ENCODE measurements around the gene PRR35. TPM values are rescaled to one million over a fixed set of nuclear protein-coding genes. Genes with fewer than 3 reads are reported as not detected.

The PRR35 gene
- total and polyA plus RNA-seq, 4 donors = not detected

- TF ChIP-seq, protein P1, sequence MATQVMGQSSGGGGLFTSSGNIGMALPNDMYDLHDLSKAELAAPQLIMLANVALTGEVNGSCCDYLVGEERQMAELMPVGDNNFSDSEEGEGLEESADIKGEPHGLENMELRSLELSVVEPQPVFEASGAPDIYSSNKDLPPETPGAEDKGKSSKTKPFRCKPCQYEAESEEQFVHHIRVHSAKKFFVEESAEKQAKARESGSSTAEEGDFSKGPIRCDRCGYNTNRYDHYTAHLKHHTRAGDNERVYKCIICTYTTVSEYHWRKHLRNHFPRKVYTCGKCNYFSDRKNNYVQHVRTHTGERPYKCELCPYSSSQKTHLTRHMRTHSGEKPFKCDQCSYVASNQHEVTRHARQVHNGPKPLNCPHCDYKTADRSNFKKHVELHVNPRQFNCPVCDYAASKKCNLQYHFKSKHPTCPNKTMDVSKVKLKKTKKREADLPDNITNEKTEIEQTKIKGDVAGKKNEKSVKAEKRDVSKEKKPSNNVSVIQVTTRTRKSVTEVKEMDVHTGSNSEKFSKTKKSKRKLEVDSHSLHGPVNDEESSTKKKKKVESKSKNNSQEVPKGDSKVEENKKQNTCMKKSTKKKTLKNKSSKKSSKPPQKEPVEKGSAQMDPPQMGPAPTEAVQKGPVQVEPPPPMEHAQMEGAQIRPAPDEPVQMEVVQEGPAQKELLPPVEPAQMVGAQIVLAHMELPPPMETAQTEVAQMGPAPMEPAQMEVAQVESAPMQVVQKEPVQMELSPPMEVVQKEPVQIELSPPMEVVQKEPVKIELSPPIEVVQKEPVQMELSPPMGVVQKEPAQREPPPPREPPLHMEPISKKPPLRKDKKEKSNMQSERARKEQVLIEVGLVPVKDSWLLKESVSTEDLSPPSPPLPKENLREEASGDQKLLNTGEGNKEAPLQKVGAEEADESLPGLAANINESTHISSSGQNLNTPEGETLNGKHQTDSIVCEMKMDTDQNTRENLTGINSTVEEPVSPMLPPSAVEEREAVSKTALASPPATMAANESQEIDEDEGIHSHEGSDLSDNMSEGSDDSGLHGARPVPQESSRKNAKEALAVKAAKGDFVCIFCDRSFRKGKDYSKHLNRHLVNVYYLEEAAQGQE (IDR thresholded peaks at IDR 0.05) = no peak
- TF ChIP-seq FOXA1 (IDR thresholded peaks at IDR 0.05) (no peak), FOXA2 (IDR thresholded peaks at IDR 0.05) (no peak), TAF1 (conservative IDR thresholded peaks at IDR 0.05) (no peak)
Measured at GRCh38 chr16:580946-581498, 20.8 kb downstream of the PRR35 start (continued).

- TF ChIP-seq CTCF (IDR thresholded peaks at IDR 0.05; ENCODE audit: low read depth, low read length, missing input control) = no peak
- no peak for TF ChIP-seq ATF3 (IDR thresholded peaks at IDR 0.05)
- no peak for TF ChIP-seq TAF1 (conservative IDR thresholded peaks at IDR 0.05)
- no peak for TF ChIP-seq YY1 (IDR thresholded peaks at IDR 0.05)
- TF ChIP-seq RAD21 (IDR thresholded peaks at IDR 0.05) = no peak
- TF ChIP-seq, protein P2, sequence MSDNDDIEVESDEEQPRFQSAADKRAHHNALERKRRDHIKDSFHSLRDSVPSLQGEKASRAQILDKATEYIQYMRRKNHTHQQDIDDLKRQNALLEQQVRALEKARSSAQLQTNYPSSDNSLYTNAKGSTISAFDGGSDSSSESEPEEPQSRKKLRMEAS (IDR thresholded peaks at IDR 0.05) = no peak
- TF ChIP-seq RXRA (IDR thresholded peaks at IDR 0.05) = no peak
- TF ChIP-seq, protein P3, sequence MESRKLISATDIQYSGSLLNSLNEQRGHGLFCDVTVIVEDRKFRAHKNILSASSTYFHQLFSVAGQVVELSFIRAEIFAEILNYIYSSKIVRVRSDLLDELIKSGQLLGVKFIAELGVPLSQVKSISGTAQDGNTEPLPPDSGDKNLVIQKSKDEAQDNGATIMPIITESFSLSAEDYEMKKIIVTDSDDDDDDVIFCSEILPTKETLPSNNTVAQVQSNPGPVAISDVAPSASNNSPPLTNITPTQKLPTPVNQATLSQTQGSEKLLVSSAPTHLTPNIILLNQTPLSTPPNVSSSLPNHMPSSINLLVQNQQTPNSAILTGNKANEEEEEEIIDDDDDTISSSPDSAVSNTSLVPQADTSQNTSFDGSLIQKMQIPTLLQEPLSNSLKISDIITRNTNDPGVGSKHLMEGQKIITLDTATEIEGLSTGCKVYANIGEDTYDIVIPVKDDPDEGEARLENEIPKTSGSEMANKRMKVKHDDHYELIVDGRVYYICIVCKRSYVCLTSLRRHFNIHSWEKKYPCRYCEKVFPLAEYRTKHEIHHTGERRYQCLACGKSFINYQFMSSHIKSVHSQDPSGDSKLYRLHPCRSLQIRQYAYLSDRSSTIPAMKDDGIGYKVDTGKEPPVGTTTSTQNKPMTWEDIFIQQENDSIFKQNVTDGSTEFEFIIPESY (IDR thresholded peaks at IDR 0.05) = no peak
- TF ChIP-seq FOXA2 (IDR thresholded peaks at IDR 0.05) = no peak
- TF ChIP-seq SP1 (IDR thresholded peaks at IDR 0.05) = no peak
- no peak for TF ChIP-seq FOXA1 (IDR thresholded peaks at IDR 0.05)
- no peak for TF ChIP-seq NR2F2 (IDR thresholded peaks at IDR 0.05)
- no peak for TF ChIP-seq EGR1 (IDR thresholded peaks at IDR 0.05; ENCODE audit: low read depth in 2 of 2)
- no peak for TF ChIP-seq HNF4A (conservative IDR thresholded peaks at IDR 0.05)
- TF ChIP-seq, protein P1 (IDR thresholded peaks at IDR 0.05) = no peak
- no peak for TF ChIP-seq HNF4G (IDR thresholded peaks at IDR 0.05)
- no peak for TF ChIP-seq JUND (IDR thresholded peaks at IDR 0.05)
- TF ChIP-seq GABPA (IDR thresholded peaks at IDR 0.05 in 1 of 2, conservative IDR thresholded peaks at IDR 0.05 in 1 of 2) = no peak
- WGBS = 93% methylated on average over 18 of the region's 18 CpGs
- Histone ChIP-seq H3K9me3 (ENCODE audit: control insufficient read depth in 4 of 4, low read length in 3 of 4) (no peaks in the 10 kb centered on the region), H3K36me3 (ENCODE audit: control insufficient read depth in 4 of 4, insufficient read depth in 3 of 4, low read depth in 1 of 4, low read length in 3 of 4) (no peaks in the 10 kb centered on the region), H3K27ac (ENCODE audit: low read depth in 1 of 2, low read length in 2 of 2) (no peak overlapping the region), H3K9ac (ENCODE audit: low read depth in 1 of 2, low read length in 2 of 2) (no peak overlapping the region), H3K27me3 (ENCODE audit: control insufficient read depth in 4 of 4, insufficient read depth in 4 of 4, low read length in 3 of 4) (no peaks in the 10 kb centered on the region), H3K4me1 (ENCODE audit: control insufficient read depth in 4 of 4, insufficient read depth in 4 of 4, low read length in 3 of 4) (peaks cover 11 to 40% (median 31%) of the 10 kb centered on the region in 4 donors), H3K4me3 (ENCODE audit: low read depth in 1 of 3, low read length in 3 of 3) (no peak overlapping the region)
- no peak for DNase-seq (ENCODE audit: low spot score)
Measured at GRCh38 chr16:582218-582613, 22.0 kb downstream of the PRR35 start.
